ENCODE results near the gene CFDP1.

GRCh38 chr16:75446416-75446815 lies 13.1 kb upstream of the CFDP1 start:
- TF ChIP-seq, protein P1, sequence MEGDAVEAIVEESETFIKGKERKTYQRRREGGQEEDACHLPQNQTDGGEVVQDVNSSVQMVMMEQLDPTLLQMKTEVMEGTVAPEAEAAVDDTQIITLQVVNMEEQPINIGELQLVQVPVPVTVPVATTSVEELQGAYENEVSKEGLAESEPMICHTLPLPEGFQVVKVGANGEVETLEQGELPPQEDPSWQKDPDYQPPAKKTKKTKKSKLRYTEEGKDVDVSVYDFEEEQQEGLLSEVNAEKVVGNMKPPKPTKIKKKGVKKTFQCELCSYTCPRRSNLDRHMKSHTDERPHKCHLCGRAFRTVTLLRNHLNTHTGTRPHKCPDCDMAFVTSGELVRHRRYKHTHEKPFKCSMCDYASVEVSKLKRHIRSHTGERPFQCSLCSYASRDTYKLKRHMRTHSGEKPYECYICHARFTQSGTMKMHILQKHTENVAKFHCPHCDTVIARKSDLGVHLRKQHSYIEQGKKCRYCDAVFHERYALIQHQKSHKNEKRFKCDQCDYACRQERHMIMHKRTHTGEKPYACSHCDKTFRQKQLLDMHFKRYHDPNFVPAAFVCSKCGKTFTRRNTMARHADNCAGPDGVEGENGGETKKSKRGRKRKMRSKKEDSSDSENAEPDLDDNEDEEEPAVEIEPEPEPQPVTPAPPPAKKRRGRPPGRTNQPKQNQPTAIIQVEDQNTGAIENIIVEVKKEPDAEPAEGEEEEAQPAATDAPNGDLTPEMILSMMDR (IDR thresholded peaks at IDR 0.05; ENCODE audit: low read depth, low read length, poor library complexity, severe bottlenecking), result no peak
- TF ChIP-seq EZH2phosphoT487 (IDR thresholded peaks at IDR 0.05; ENCODE audit: borderline replicate concordance, low read length), result no peak

Measured in DOHH2 (cell line).